GM21526 (cell line): ENCODE data around the gene CFAP97.
"Not testable (repeated sequence)": the region's sequence is repeated elsewhere in the genome, so short reads cannot be mapped to it uniquely, and the experiment has no call there.

Experiments used
- ATAC-seq: cut with Tn5 transposase; IDR thresholded peaks from one replicate; pipeline ENCODE4 v1.9.1; 2021; ENCODE audit warnings: moderate library complexity; ENCODE audit not compliant: unreplicated experiment, low FRiP score

CFAP97 gene

GRCh38 chr4:185144601-185145240, 59.1 kb downstream of the CFAP97 start:
- no peak for ATAC-seq

- ATAC-seq = peak; percentile 25
Measured at GRCh38 chr4:185143601-185143969, 60.2 kb downstream of the CFAP97 start.

DNA sequence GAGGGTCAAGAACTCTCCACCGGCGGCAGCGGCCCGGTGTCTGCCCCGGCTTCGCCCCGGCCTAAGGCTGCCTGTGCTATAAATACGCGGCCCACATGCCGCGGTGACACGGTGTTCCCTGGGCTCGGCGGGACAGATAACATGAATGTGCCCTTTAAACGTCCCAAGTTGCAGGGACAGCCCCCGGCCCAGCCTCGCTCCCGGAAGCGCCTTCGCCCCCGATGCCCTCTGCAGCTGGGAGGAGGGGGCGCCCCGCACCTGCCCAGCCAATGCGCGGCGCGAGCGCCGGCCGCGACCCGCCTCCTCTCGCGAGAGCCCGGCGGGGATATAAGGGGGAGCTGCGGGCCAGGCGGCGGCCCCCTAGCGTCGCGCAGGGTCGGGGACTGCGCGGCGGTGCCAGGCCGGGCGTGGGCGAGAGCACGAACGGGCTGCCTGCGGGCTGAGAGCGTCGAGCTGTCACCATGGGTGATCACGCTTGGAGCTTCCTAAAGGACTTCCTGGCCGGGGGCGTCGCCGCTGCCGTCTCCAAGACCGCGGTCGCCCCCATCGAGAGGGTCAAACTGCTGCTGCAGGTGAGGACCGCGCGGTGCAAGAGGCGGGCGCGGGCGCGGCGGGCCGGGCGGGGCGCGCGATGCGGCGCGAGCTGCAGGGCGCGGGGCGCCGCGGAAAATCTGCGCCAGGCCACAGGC, 60.7 kb downstream of the CFAP97 start, which contains the start of gene SLC25A4:
TSS of gene SLC25A4 (plus strand) at position 355 of the 689 bp plus-strand sequence. CDS start at position 462, 107 bp downstream.
- ATAC-seq = peak; percentile 96

DNA sequence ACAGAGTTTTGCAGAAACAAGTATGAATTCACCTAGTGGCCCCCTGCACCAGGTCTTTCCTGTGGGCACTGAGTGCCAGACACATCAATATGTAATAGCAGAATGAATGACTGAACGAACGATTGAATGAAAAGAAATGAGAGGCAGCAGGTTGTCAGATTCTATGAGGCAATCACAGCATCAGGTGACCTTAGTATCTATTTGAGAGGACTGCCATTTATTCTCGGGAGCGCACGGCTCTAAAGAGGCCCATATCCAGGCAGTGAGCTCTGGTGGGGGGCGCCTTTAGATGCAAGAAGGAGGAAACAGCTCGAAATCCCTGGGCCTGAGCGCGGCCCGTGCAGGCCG, 61.3 kb downstream of the CFAP97 start:
- peak; percentile 16 for ATAC-seq

- ATAC-seq = no peak
Measured at GRCh38 chr4:185141777-185142176, 62.0 kb downstream of the CFAP97 start.

GRCh38 chr4:185139736-185140135, 64.1 kb downstream of the CFAP97 start:
- ATAC-seq = no peak

DNA sequence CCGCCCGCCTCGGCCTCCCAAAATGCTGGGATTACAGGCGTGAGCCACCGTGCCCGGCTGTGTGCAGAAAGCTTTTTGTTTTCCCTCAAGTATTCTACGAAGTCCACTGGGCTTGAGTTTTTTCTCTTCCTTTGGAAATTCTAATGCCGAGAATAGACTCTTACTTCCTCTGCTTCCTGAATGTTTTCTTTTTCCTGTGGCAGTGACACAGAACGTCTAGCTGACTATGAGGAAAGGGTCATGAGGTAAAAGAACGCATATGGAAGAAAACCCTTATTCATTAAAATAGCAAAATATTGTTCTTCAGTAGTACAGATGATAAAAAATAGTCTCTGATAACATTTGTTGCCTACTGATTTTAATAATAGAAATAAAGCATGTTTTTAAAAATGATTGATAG, 65.6 kb downstream of the CFAP97 start:
- ATAC-seq = no peak

DNA sequence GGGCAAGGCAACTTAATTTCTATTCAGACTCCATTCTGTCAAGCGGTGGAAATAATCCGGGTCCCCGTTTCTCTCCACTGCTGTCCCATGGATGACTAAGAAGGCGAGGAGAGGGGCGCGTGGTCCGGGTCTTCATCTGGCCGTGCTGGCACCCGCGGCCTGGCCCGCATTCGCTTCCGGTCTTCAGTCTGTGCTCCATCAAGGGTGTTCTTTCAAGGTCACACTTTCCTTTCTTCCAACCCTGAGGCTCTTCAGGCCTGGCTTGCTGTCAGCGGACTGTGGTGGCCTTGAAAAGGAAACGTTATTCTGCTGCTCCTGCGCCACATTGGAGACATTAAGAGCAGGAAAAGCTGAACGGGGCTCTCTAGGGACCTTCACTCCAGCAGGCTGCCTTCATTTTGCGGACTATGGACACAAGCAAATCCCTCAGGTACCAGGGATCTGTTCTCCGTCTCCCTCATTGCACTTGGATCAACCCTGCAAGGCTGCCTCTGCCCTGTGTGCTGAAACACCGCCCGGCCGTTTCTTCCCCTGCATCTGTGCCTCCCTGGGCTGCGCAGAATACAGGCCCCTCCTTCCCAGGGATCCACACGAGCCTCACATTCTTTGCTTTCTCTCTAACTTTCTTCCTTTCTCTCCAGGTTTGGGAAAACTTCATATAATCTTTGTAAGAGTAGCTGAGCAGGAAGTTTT, 66.4 kb downstream of the CFAP97 start:
- no peak for ATAC-seq

DNA sequence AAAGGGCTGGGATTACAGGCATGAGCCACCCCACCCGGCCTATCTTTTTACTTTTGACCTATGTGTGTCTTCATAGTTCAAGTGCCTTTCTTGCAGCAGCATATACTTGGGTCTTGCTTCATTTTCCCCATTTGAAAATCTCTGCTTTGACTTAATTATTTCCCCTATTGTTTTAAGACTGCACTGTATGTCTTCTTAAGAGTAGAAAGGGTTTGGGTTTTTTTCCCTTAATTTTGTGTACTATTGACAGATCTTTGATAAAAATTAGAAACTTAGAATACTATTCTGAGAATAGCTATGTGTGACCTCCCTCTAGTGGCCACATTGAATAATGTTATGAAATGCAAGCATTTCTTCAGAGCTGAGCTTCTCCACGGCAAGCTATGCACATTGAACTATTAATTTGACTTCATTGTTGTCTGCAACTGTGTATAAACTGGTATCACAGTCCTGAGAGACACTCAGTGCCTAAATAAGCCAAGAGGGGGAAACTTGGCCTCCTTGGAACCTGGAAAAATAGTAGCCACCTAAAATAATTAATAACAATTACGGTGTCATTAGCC, 69.4 kb downstream of the CFAP97 start:
- peak; percentile 74 for ATAC-seq

DNA sequence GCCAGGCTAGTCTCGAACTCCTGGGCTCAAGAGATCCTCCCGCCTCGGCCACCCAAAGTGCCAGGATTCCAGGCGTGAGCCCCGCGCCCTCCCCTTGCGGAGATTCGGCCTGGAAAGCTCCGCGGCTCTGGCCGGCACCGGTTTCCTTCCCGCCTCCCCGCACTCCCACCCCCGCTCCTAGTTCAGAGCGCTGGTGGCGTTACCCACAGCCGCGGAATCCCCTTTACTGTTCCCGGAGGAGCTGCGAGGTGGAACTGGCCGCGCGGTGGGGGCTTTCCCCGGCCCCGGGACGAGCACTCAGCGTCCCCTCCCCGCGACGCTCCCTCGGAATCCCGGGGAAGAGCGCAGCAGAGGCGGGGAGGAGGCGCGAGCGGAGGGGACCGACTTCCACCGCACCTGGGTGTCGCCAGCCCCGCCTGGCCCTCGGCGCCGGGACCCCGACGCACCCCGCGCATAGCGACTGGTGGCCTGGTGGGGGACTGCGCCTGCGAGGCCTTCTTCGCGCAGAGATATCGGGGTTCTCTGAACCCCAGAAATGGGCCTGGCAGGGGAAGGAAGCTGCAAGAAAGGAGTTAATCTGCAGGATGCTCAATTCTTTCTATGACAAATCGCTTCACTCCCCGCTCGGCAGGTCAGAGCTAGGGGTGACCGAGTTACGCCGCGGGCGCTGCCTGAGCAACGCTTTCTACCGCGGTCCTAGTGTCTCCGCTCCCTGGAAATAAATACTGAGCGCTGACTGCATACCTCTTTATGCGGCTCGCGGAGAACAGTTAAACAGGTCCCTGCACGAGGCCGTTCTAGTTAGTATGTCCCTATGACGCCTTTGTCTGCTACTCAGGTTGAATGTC, 75.3 kb downstream of the CFAP97 start:
- ATAC-seq = peak; percentile 54

GRCh38 chr4:185127021-185127925, 76.5 kb downstream of the CFAP97 start:
- ATAC-seq = no peak

GRCh38 chr4:185124006-185124405, 79.8 kb downstream of the CFAP97 start:
- no peak for ATAC-seq

DNA sequence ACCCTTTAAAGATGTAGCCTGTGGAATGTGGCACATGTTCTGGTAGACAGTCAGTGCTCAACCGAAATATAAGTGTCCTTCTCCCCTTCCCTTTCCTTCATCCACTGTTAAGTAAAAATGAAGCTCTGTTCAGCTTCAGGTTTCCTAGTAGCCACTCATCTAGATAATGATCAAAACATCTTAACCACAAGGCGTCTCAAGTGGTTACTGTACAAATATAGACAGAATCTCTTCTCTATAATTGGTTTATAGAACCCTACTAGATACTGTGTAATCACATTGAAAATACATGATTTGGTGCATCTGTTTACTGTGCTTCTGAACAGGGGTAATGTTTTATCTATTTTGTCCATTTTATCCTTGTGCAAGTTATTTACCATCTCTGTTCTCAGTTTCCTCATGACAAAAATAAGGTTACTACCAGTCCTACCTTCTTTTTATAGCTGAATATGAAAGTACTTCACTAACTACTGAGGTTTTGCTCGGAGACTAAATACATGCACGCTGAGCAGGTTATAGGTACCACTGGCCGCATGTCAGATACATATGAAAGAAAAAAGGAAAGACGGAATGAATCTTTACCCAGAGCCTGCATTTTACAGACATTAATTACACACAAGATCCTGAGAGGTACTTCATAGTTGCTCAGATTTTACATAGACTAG, 81.0 kb downstream of the CFAP97 start:
- peak; percentile 84 for ATAC-seq

- ATAC-seq = no peak
Measured at GRCh38 chr4:185120631-185120946, 83.2 kb downstream of the CFAP97 start.

DNA sequence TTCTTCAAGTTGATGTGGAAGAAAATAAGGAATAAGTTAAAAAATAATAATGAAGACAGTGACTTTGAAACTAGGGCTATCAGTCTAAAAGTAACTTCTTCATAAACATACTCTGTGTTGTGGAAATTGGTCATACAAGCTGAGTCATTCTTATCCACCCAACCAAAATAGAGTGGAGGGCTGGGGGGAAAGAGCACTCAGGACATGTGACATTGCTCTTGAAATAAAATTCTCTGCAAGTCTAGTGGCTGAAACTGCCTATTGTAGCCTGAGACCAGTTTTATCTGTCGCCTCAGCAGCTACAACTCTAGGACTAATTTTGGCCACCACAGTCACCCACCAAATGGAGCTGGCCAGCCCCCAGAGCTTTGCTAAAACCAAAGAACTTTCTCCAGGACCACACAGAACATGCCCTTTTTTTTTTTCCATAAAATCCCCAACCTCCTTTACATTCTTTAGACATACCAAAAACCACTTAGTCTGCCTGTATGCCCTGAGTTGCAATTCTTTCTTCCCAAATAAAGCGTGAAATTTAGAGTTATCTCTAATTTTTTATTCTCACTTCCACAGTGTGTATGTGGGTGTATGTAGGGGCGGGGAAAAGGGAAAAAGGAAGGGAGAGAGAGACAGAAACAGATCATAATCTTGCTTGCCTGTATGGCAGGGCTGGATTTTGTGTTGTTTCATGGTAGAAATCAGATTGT, 83.7 kb downstream of the CFAP97 start:
- no peak for ATAC-seq

GRCh38 chr4:185119467-185119866, 84.3 kb downstream of the CFAP97 start:
- not testable (repeated sequence) for ATAC-seq

DNA sequence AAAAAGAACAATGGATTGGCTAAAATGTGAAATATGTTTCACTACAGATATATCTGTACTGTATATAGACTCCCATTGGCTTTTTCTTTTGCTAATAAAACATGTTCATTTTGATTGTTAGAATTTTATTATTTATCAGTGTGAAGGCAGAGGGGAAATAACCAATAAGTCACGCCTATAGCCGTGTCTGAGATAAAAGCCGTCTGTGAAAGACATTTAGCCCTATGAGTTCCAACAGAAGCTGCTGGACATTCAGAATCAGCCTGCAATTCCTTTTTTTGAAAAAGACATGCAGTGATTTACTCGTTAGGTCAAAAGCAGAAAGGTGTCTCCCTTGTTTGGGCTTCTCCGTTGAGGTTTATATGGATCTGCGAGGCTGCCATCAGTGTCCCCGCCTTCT, 84.9 kb downstream of the CFAP97 start:
- ATAC-seq = no peak

DNA sequence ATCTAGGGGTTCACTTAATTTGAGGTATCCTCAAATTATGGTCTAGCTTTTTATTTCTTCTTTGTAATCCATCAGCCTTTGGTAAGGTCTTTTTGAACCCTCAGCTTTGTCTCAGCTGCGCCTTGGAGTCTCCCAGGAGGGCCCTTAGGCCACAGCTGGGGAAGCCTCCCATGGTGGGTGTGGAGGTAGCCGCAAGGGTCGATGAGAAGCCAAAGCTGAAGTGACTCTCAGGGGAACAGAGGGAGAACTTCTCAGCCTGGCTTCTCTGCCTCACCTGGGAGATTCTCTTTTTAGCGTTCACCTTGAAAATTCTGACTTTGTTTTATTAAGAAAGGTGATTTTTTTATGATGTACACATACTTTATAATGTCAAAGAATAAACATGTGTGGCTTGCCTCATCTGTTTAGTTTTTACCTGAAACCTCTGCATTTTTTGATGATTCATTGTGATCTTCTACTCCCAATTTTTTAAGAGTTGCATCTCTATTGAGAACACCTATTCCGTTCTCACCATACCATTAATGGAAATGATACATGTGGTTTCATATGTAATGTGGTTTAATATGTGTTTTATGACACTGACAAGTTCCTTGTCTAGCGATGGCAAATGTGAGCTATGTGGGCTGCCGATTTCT, 86.4 kb downstream of the CFAP97 start:
- no peak for ATAC-seq
